HepG2 (cell line): Measurements from ENCODE around the gene PTPRC. TPM values are rescaled to one million over a fixed set of nuclear protein-coding genes. Genes with fewer than 3 reads are reported as not detected.

Source experiments
- ATAC-seq: fragments of 200-7000 bp; cut with Tn5 transposase; 3 replicates; pipeline ENCODE4 v1.9.1; 2020; ENCODE audit warnings: mild to moderate bottlenecking, moderate library complexity
- BruUV-seq: library from RNA; stranded (reverse); fragments of 400-500 nt; replicated peaks from 2 replicates; lab custom pipeline; 2021; lab: Mats Ljungman, UMichigan
- CTCF ChIA-PET: fragments of 300-600 bp; formaldehyde crosslinking; extraction: SDS; loops from one replicate; lab custom pipeline; 2021; ENCODE audit warnings: low total read pairs, inconsistent platforms, low intra/inter-chr PET ratio; lab: Yijun Ruan, JAX
- POLR2A ChIA-PET: fragments of 350-600 bp; sonication (Branson Sonifier 250); formaldehyde crosslinking; loops from one replicate; lab custom pipeline; 2020; ENCODE audit warnings: antibody characterized with exemption, inconsistent platforms; lab: Yijun Ruan, JAX
- DNase-seq: peaks from one replicate; pipeline ENCODE4 v3.0.0-alpha.2; 2015; ENCODE audit warnings: low spot score
- FAIRE-seq: peaks from 3 replicates; lab custom pipeline; 2011; peaks lifted over from hg19 to GRCh38; lab: Jason Lieb, UNC
- H2AFZ ChIP-seq: one replicate; pipeline ENCODE4 v1.6.1; 2011; ENCODE audit warnings: low read length, inconsistent platforms
- H3K27ac ChIP-seq: fragments of 300-600 bp; 3 replicates; pipeline ENCODE4 v1.8.0; 2011; ENCODE audit warnings: mixed run types, mild to moderate bottlenecking, mixed read lengths, low read length, inconsistent platforms; ENCODE audit not compliant: insufficient read depth; ENCODE audit errors: extremely low read length
- H3K27me3 ChIP-seq, 2 experiments: fragments of 200-600 bp in 1 of 2; 2 replicates in 1 of 2; 3 replicates in 1 of 2; pipeline versions ENCODE4 v1.6.0 to v1.8.0; 2011; ENCODE audit warnings: low read length in 2 of 2, mild to moderate bottlenecking in 2 of 2, moderate library complexity in 2 of 2, inconsistent platforms in 1 of 2; ENCODE audit not compliant: insufficient read depth in 2 of 2, control insufficient read depth in 1 of 2
- H3K36me3 ChIP-seq, 2 experiments: fragments of 200-600 bp in 1 of 2; replicated peaks in 1 of 2; 2 replicates in 1 of 2; 3 replicates in 1 of 2; pipeline versions ENCODE4 v1.5.1 to v1.8.0; 2011; ENCODE audit warnings: low read length in 2 of 2, inconsistent platforms in 1 of 2; ENCODE audit not compliant: insufficient read depth in 2 of 2, control insufficient read depth in 1 of 2
- H3K4me1 ChIP-seq: 2 replicates; pipeline ENCODE4 v1.5.1; 2012; ENCODE audit warnings: low read length, inconsistent platforms; ENCODE audit not compliant: insufficient read depth
- H3K4me2 ChIP-seq: 2 replicates; pipeline ENCODE4 v1.6.0; 2011; ENCODE audit warnings: low read depth, low read length, inconsistent platforms
- H3K4me3 ChIP-seq, 3 experiments: fragments of 200-600 bp in 1 of 3; sonication (generic), shearing (Covaris generic) in 1 of 3; replicated peaks in 1 of 3; 2 replicates each; pipeline ENCODE4 v1.5.1; 2011 to 2016; ENCODE audit warnings: low read length in 3 of 3, inconsistent platforms in 2 of 3, low read depth in 2 of 3, mild to moderate bottlenecking in 2 of 3, control low read depth in 1 of 3, mixed read lengths in 1 of 3; ENCODE audit not compliant: insufficient read depth in 1 of 3
- H3K79me2 ChIP-seq: one replicate; pipeline ENCODE4 v1.6.1; 2011; ENCODE audit warnings: low read length, inconsistent platforms; ENCODE audit not compliant: insufficient read depth
- H3K9ac ChIP-seq: 2 replicates; pipeline ENCODE4 v1.6.0; 2011; ENCODE audit warnings: mild to moderate bottlenecking, low read depth, low read length, inconsistent platforms; ENCODE audit not compliant: insufficient read depth
- H3K9me3 ChIP-seq: 2 replicates; pipeline ENCODE4 v1.5.1; 2012; ENCODE audit warnings: mild to moderate bottlenecking, low read length
- H4K20me1 ChIP-seq: 2 replicates; pipeline ENCODE4 v1.6.0; 2011; ENCODE audit warnings: inconsistent platforms, mild to moderate bottlenecking, low read length, moderate library complexity; ENCODE audit not compliant: insufficient read depth
- JUN ChIP-seq: sonication (generic); formaldehyde crosslinking; IDR thresholded peaks from 2 replicates; pipeline ENCODE4 v1.4.0; 2020; ENCODE audit warnings: mild to moderate bottlenecking, missing genetic modification reagents
- MLXIP ChIP-seq: sonication (generic); formaldehyde crosslinking; IDR thresholded peaks from 2 replicates; pipeline ENCODE4 v1.9.0; 2021; ENCODE audit warnings: missing genetic modification reagents, borderline replicate concordance
- ZNF18 ChIP-seq: sonication (generic); formaldehyde crosslinking; IDR thresholded peaks from 2 replicates; pipeline ENCODE4 v1.8.0; 2022; ENCODE audit warnings: mild to moderate bottlenecking, missing genetic modification reagents; ENCODE audit not compliant: insufficient replicate concordance
- WGBS: methylation state at CpG from one replicate; pipeline ENCODE4 v1.1.6; 2017; ENCODE audit warnings: low lambda C conversion rate; 5-methylcytosine and 5-hydroxymethylcytosine counted together
- in situ Hi-C: cut with HindIII; loops from 2 replicates; pipeline ENCODE4 v1.10.0; 2017; ENCODE audit warnings: low pct_unique_long_range_greater_than_20kb; ENCODE audit not compliant: extremely low pct_ligation_motif_present
- intact Hi-C: fragments of 100-400 bp; cut with micrococcal nuclease; formaldehyde crosslinking; loops from one replicate; pipeline ENCODE4 v1.10.0; 2022; ENCODE audit not compliant: unreplicated experiment
- polyA plus RNA-seq, 8 experiments: library from polyadenylated mRNA; depleted of rRNA in 3 of 8; stranded (reverse) in 7 of 8; unstranded in 1 of 8; fragments of >200 nt; fragmentation: Illumina TruSeq in 4 of 8; extraction: Trizol in 4 of 8; gene quantifications; 2 replicates each; pipeline versions ENCODE4 v1.2.1 to v1.2.3, GENCODE V29; 2011 to 2016; ENCODE audit warnings: low read depth in 4 of 8, missing spikeins in 1 of 8, mixed read lengths in 1 of 8; ENCODE audit not compliant: insufficient read depth in 1 of 8
- total RNA-seq, 5 experiments: library from RNA; depleted of rRNA; stranded (reverse); fragments of >200 nt; fragmentation: Illumina TruSeq; extraction: Trizol; gene quantifications; 2 replicates each; pipeline ENCODE4 v1.2.3, GENCODE V29; 2016; ENCODE audit warnings: low read depth in 1 of 5

The PTPRC gene
- total and polyA plus RNA-seq, 2 of the 13 experiments (the other 11 are each of a cell fraction or from before 2014, with no cell fraction given), result not detected

- in situ Hi-C loops, result loop anchor here (25.0 kb wide), 1 partner anchor 609 kb away; no protein-coding TSS in a partner anchor
- CTCF ChIA-PET, result no interaction called here
These were observed 57.4 kb downstream of the PTPRC start for GRCh38 chr1:198696211-198696610.

More at GRCh38 chr1:198696211-198696610, 57.4 kb downstream of the PTPRC start:
- H3K27me3 ChIP-seq, result no peaks in the 10 kb centered on the region
- POLR2A ChIA-PET, result no interaction called here
- H3K27ac ChIP-seq, result no peak overlapping the region
- ATAC-seq (no peak), FAIRE-seq (no peak), DNase-seq (no peak)
- BruUV-seq, result no TSS peak
- TF ChIP-seq JUN (no peak), ZNF18 (no peak), MLXIP (CRISPR knock-in tag) (no peak)
- no peak overlapping the region for H2AFZ ChIP-seq
- H3K9ac ChIP-seq, result no peak overlapping the region
- 5% methylated on average over 1 of the region's 1 CpG for WGBS
- no peaks in the 10 kb centered on the region for H3K9me3 ChIP-seq
- no peaks in the 10 kb centered on the region for H4K20me1 ChIP-seq
- H3K4me3 ChIP-seq, result no peak overlapping the region
- H3K79me2 ChIP-seq, result no peaks in the 10 kb centered on the region
- no peak overlapping the region for H3K4me2 ChIP-seq
- intact Hi-C loops, result loop anchor here (5.0 kb wide), 1 partner anchor 609 kb away; no protein-coding TSS in a partner anchor
- no peaks in the 10 kb centered on the region for H3K4me1 ChIP-seq
- H3K36me3 ChIP-seq, result no peaks in the 10 kb centered on the region
